HG03442 (cell line): ENCODE measurements around the gene ACP5.
"Not testable (repeated sequence)": the region's sequence is repeated elsewhere in the genome, so short reads cannot be mapped to it uniquely, and the experiment has no call there.

ENCODE experiments used
- ATAC-seq: cut with Tn5 transposase; IDR thresholded peaks from one replicate; pipeline ENCODE4 v1.9.1; 2021; ENCODE audit warnings: mild to moderate bottlenecking, moderate library complexity; ENCODE audit not compliant: unreplicated experiment

The ACP5 gene

GRCh38 chr19:11580116-11580515 lies 2.7 kb upstream of the ACP5 start:
- no peak for ATAC-seq

GRCh38 chr19:11578258-11579142 lies 1.1 kb upstream of the ACP5 start:
- no peak for ATAC-seq

- ATAC-seq = no peak
Observed at GRCh38 chr19:11576227-11576626, 1.2 kb downstream of the ACP5 start.

- ATAC-seq = no peak
Observed at GRCh38 chr19:11574689-11575088, 2.8 kb downstream of the ACP5 start.

GRCh38 chr19:11573763-11574162 lies 3.7 kb downstream of the ACP5 start:
- not testable (repeated sequence) for ATAC-seq

GRCh38 chr19:11573354-11573753 lies 4.1 kb downstream of the ACP5 start:
- not testable (repeated sequence) for ATAC-seq

GRCh38 chr19:11570039-11570462 lies 7.4 kb downstream of the ACP5 start:
- ATAC-seq = no peak

- no peak for ATAC-seq
Observed at GRCh38 chr19:11566164-11566563, 11.3 kb downstream of the ACP5 start.

- ATAC-seq = not testable (repeated sequence)
Observed at GRCh38 chr19:11565649-11565980, 11.8 kb downstream of the ACP5 start.

- ATAC-seq = not testable (repeated sequence)
Observed at GRCh38 chr19:11564082-11564807, 13.2 kb downstream of the ACP5 start.

- no peak for ATAC-seq
Observed at GRCh38 chr19:11563532-11563931, 13.9 kb downstream of the ACP5 start.

GRCh38 chr19:11560404-11561051 lies 16.9 kb downstream of the ACP5 start:
- peak; percentile 38 for ATAC-seq

GRCh38 chr19:11558881-11559828 lies 18.3 kb downstream of the ACP5 start, which contains the start of gene ELOF1:
ELOF1 (minus strand) TSS chr19:11559230; CDS start chr19:11554347, 4,883 bp downstream.
- peak; percentile 73 for ATAC-seq

- ATAC-seq = no peak
Observed at GRCh38 chr19:11556634-11557420, 20.6 kb downstream of the ACP5 start.

- ATAC-seq = no peak
Observed at GRCh38 chr19:11555246-11555645, 22.2 kb downstream of the ACP5 start.

GRCh38 chr19:11554160-11554559 lies 23.3 kb downstream of the ACP5 start:
- no peak for ATAC-seq

- ATAC-seq = no peak
Observed at GRCh38 chr19:11552666-11553372, 24.6 kb downstream of the ACP5 start.

GRCh38 chr19:11551603-11552235 lies 25.7 kb downstream of the ACP5 start:
- no peak for ATAC-seq
